HEK293 (cell line): Measurements from ENCODE around the gene BCL6B.

ENCODE experiments used
- CTCF ChIA-PET: fragments of 350-600 bp; formaldehyde crosslinking; extraction: SDS; loops from one replicate; lab custom pipeline; 2021; ENCODE audit warnings: antibody characterized with exemption; lab: Yijun Ruan, JAX
- POLR2A ChIA-PET: fragments of 300-600 bp; formaldehyde crosslinking; extraction: SDS; loops from one replicate; lab custom pipeline; 2020; ENCODE audit warnings: antibody characterized with exemption, inconsistent platforms; lab: Yijun Ruan, JAX
- H3K27ac ChIP-seq: fragments of 200-500 bp; sonication (Bioruptor generic); 2 replicates; pipeline ENCODE4 v1.5.1; 2014; ENCODE audit warnings: low read depth, low read length, control low read depth, inconsistent platforms; ENCODE audit errors: extremely low read depth
- H3K36me3 ChIP-seq, 2 experiments: fragments of 200-500 bp in 1 of 2; sonication (Bioruptor generic) in 1 of 2; 1 replicate in 1 of 2; 2 replicates in 1 of 2; pipeline ENCODE4 v1.5.1; 2014 to 2017; ENCODE audit warnings: inconsistent platforms in 2 of 2, low read length in 2 of 2; ENCODE audit not compliant: control insufficient read depth in 2 of 2, insufficient read depth in 1 of 2
- H3K4me1 ChIP-seq: fragments of 200-500 bp; sonication (Bioruptor generic); 2 replicates; pipeline ENCODE4 v1.5.1; 2014; ENCODE audit warnings: mild to moderate bottlenecking, low read length, inconsistent platforms; ENCODE audit not compliant: control insufficient read depth, insufficient read depth
- H3K4me3 ChIP-seq: 2 replicates; pipeline ENCODE4 v1.5.1; 2011; ENCODE audit warnings: low read depth, mild to moderate bottlenecking, control low read depth, low read length, moderate library complexity
- H3K9me3 ChIP-seq: fragments of 200-500 bp; sonication (Bioruptor generic); 2 replicates; pipeline ENCODE4 v1.5.1; 2014; ENCODE audit warnings: low read depth, low read length, inconsistent platforms; ENCODE audit not compliant: control insufficient read depth, insufficient read depth
- EGR2 ChIP-seq: fragments of 450-650 bp; formaldehyde crosslinking; IDR thresholded peaks from 2 replicates; pipeline ENCODE4 v1.5.1; 2016; ENCODE audit warnings: low read depth, missing biosample characterization, missing genetic modification characterization
- FEZF1 ChIP-seq: fragments of 450-650 bp; formaldehyde crosslinking; IDR thresholded peaks from 2 replicates; pipeline ENCODE4 v1.5.1; 2016; ENCODE audit warnings: missing biosample characterization, missing genetic modification characterization
- GLIS1 ChIP-seq: fragments of 450-650 bp; formaldehyde crosslinking; IDR thresholded peaks from 2 replicates; pipeline ENCODE4 v1.5.1; 2016; ENCODE audit warnings: missing biosample characterization, missing genetic modification characterization
- KLF1 ChIP-seq: fragments of 450-650 bp; formaldehyde crosslinking; IDR thresholded peaks from 2 replicates; pipeline ENCODE4 v1.5.1; 2016; ENCODE audit warnings: missing biosample characterization, missing genetic modification characterization
- KLF16 ChIP-seq: fragments of 450-650 bp; formaldehyde crosslinking; IDR thresholded peaks from 2 replicates; pipeline ENCODE4 v1.5.1; 2017; ENCODE audit warnings: missing biosample characterization, missing genetic modification characterization
- MEIS1 ChIP-seq: sonication (generic); formaldehyde crosslinking; IDR thresholded peaks from 2 replicates; pipeline ENCODE4 v1.8.1; 2022; ENCODE audit warnings: missing genetic modification reagents, mild to moderate bottlenecking, borderline replicate concordance
- SCRT2 ChIP-seq: fragments of 450-650 bp; formaldehyde crosslinking; IDR thresholded peaks from 2 replicates; pipeline ENCODE4 v1.5.1; 2016; ENCODE audit warnings: missing biosample characterization, missing genetic modification characterization
- SETDB1 ChIP-seq: IDR thresholded peaks from one replicate; pipeline ENCODE4 v1.6.1; 2017; ENCODE audit warnings: mild to moderate bottlenecking, low read length, moderate library complexity, mixed read lengths; ENCODE audit not compliant: insufficient read length
- WT1 ChIP-seq: fragments of 450-650 bp; formaldehyde crosslinking; IDR thresholded peaks from 2 replicates; pipeline ENCODE4 v1.5.1; 2016; ENCODE audit warnings: missing biosample characterization, missing genetic modification characterization
- ZFHX2 ChIP-seq: fragments of 450-650 bp; formaldehyde crosslinking; conservative IDR thresholded peaks from 2 replicates; pipeline ENCODE4 v1.5.1; 2016; ENCODE audit warnings: missing biosample characterization, missing genetic modification characterization
- ZNF138 ChIP-seq: fragments of 450-650 bp; formaldehyde crosslinking; IDR thresholded peaks from 2 replicates; pipeline ENCODE4 v1.5.1; 2016; ENCODE audit warnings: missing biosample characterization, missing genetic modification characterization, borderline replicate concordance
- ZNF155 ChIP-seq: fragments of 450-650 bp; formaldehyde crosslinking; IDR thresholded peaks from 2 replicates; pipeline ENCODE4 v1.5.1; 2016; ENCODE audit warnings: missing biosample characterization, missing genetic modification characterization
- ZNF214 ChIP-seq: fragments of 450-650 bp; formaldehyde crosslinking; IDR thresholded peaks from 2 replicates; pipeline ENCODE4 v1.5.1; 2017; ENCODE audit warnings: missing biosample characterization, mild to moderate bottlenecking, missing genetic modification characterization, borderline replicate concordance
- ZNF350 ChIP-seq: fragments of 450-650 bp; formaldehyde crosslinking; IDR thresholded peaks from 2 replicates; pipeline ENCODE4 v1.5.0; 2017; ENCODE audit warnings: missing biosample characterization, mild to moderate bottlenecking, missing genetic modification characterization
- ZNF473 ChIP-seq: fragments of 450-650 bp; formaldehyde crosslinking; IDR thresholded peaks from 2 replicates; pipeline ENCODE4 v1.5.1; 2017; ENCODE audit warnings: missing biosample characterization, missing genetic modification characterization
- ZNF48 ChIP-seq: fragments of 450-650 bp; formaldehyde crosslinking; IDR thresholded peaks from 2 replicates; pipeline ENCODE4 v1.5.1; 2016; ENCODE audit warnings: missing biosample characterization, missing genetic modification characterization
- ZNF510 ChIP-seq: fragments of 450-650 bp; formaldehyde crosslinking; IDR thresholded peaks from 2 replicates; pipeline ENCODE4 v1.5.1; 2018; ENCODE audit warnings: mild to moderate bottlenecking, missing genetic modification characterization, missing biosample characterization; ENCODE audit not compliant: insufficient replicate concordance
- ZNF514 ChIP-seq: fragments of 450-650 bp; formaldehyde crosslinking; IDR thresholded peaks from 2 replicates; pipeline ENCODE4 v1.5.1; 2016; ENCODE audit warnings: missing biosample characterization, missing genetic modification characterization
- ZNF558 ChIP-seq: fragments of 450-650 bp; formaldehyde crosslinking; IDR thresholded peaks from 2 replicates; pipeline ENCODE4 v1.5.1; 2016; ENCODE audit warnings: missing biosample characterization, missing genetic modification characterization
- ZNF623 ChIP-seq: fragments of 450-650 bp; formaldehyde crosslinking; IDR thresholded peaks from 2 replicates; pipeline ENCODE4 v1.5.1; 2016; ENCODE audit warnings: missing biosample characterization, missing genetic modification characterization
- ZNF624 ChIP-seq: fragments of 450-650 bp; formaldehyde crosslinking; IDR thresholded peaks from 2 replicates; pipeline ENCODE4 v1.5.1; 2017; ENCODE audit warnings: missing biosample characterization, missing genetic modification characterization
- ZNF664 ChIP-seq: fragments of 450-650 bp; formaldehyde crosslinking; IDR thresholded peaks from 2 replicates; pipeline ENCODE4 v1.5.1; 2016; ENCODE audit warnings: missing biosample characterization, missing genetic modification characterization
- ZNF701 ChIP-seq: fragments of 450-650 bp; formaldehyde crosslinking; IDR thresholded peaks from 2 replicates; pipeline ENCODE4 v1.5.1; 2016; ENCODE audit warnings: missing biosample characterization, missing genetic modification characterization
- ZNF777 ChIP-seq: fragments of 450-650 bp; formaldehyde crosslinking; IDR thresholded peaks from 2 replicates; pipeline ENCODE4 v1.5.1; 2017; ENCODE audit warnings: missing biosample characterization, missing genetic modification characterization, borderline replicate concordance
- TF ChIP-seq, protein P1 (sequence below): fragments of 450-650 bp; formaldehyde crosslinking; IDR thresholded peaks from 2 replicates; pipeline ENCODE4 v1.5.1; 2016; ENCODE audit warnings: missing biosample characterization, missing genetic modification characterization, borderline replicate concordance
- TF ChIP-seq, protein P2 (sequence below): fragments of 450-650 bp; formaldehyde crosslinking; IDR thresholded peaks from 2 replicates; pipeline ENCODE4 v1.5.1; 2016; ENCODE audit warnings: missing biosample characterization, missing genetic modification characterization
- TF ChIP-seq, protein P3 (sequence below): fragments of 450-650 bp; formaldehyde crosslinking; IDR thresholded peaks from 2 replicates; pipeline ENCODE4 v1.5.0; 2017; ENCODE audit warnings: missing biosample characterization, missing genetic modification characterization, borderline replicate concordance
- TF ChIP-seq, protein P4 (sequence below): fragments of 450-650 bp; formaldehyde crosslinking; IDR thresholded peaks from 2 replicates; pipeline ENCODE4 v1.5.1; 2017; ENCODE audit warnings: missing biosample characterization, missing genetic modification characterization

The BCL6B gene

DNA sequence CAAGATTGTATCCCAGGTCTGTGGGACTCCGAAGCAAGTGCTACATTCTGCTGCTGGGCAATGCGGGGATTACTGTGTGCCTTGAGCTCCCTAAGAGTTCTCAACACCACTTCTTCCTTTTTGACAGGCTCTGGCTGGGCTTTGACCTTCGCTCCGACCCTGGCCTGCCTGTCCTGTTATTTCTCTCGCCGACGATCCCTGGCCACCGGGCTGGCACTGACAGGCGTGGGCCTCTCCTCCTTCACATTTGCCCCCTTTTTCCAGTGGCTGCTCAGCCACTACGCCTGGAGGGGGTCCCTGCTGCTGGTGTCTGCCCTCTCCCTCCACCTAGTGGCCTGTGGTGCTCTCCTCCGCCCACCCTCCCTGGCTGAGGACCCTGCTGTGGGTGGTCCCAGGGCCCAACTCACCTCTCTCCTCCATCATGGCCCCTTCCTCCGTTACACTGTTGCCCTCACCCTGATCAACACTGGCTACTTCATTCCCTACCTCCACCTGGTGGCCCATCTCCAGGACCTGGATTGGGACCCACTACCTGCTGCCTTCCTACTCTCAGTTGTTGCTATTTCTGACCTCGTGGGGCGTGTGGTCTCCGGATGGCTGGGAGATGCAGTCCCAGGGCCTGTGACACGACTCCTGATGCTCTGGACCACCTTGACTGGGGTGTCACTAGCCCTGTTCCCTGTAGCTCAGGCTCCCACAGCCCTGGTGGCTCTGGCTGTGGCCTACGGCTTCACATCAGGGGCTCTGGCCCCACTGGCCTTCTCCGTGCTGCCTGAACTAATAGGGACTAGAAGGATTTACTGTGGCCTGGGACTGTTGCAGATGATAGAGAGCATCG lies 15.4 kb downstream of the BCL6B start (continued):
- TF ChIP-seq, protein P1, sequence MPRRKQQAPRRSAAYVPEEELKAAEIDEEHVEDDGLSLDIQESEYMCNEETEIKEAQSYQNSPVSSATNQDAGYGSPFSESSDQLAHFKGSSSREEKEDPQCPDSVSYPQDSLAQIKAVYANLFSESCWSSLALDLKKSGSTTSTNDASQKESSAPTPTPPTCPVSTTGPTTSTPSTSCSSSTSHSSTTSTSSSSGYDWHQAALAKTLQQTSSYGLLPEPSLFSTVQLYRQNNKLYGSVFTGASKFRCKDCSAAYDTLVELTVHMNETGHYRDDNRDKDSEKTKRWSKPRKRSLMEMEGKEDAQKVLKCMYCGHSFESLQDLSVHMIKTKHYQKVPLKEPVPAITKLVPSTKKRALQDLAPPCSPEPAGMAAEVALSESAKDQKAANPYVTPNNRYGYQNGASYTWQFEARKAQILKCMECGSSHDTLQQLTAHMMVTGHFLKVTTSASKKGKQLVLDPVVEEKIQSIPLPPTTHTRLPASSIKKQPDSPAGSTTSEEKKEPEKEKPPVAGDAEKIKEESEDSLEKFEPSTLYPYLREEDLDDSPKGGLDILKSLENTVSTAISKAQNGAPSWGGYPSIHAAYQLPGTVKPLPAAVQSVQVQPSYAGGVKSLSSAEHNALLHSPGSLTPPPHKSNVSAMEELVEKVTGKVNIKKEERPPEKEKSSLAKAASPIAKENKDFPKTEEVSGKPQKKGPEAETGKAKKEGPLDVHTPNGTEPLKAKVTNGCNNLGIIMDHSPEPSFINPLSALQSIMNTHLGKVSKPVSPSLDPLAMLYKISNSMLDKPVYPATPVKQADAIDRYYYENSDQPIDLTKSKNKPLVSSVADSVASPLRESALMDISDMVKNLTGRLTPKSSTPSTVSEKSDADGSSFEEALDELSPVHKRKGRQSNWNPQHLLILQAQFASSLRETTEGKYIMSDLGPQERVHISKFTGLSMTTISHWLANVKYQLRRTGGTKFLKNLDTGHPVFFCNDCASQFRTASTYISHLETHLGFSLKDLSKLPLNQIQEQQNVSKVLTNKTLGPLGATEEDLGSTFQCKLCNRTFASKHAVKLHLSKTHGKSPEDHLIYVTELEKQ (tag by site-specific recombination) = no peak
- TF ChIP-seq EGR2 (tag by site-specific recombination) (0 out of 2 replicates have a peak, but pooled peaks have one; percentile 8), FEZF1 (tag by site-specific recombination) (no peak), ZNF473 (no peak), ZNF701 (tag by site-specific recombination) (no peak), MEIS1 (CRISPR knock-in tag) (no peak), ZNF48 (tag by site-specific recombination) (no peak), ZNF350 (tag by site-specific recombination) (no peak), ZNF510 (tag by site-specific recombination) (no peak), ZNF664 (tag by site-specific recombination) (no peak), ZFHX2 (tag by site-specific recombination) (0 out of 2 replicates have a peak, but pooled peaks have one; percentile 23), KLF16 (no peak), ZNF558 (tag by site-specific recombination) (no peak), WT1 (tag by site-specific recombination) (no peak), ZNF624 (tag by site-specific recombination) (no peak), ZNF155 (no peak), ZNF514 (tag by site-specific recombination) (no peak)

DNA sequence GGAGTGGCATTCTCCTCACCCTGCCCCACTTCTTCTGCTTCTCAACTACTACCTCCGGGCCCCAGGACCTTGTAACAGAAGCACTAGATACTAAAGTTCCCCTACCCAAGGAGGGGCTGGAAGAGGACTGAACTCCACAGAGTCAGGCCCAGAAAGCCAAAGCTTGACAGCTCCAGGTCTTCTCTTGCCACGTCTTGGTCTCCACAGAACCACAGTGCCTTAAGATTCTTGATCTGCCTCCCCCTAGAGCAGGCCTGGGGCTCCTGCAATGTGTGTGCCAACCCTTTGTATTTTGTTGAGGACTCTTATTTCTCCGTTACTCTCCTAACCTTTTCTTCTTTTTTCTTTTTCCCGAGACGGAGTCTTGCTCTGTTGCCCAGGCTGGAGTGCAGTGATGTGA lies 17.0 kb downstream of the BCL6B start:
- POLR2A ChIA-PET = no interaction called here
- Histone ChIP-seq H3K4me1 (peaks cover 1% of the 10 kb centered on the region; the same call in 1 of the 2 replicates), H3K4me3 (no peak overlapping the region), H3K9me3 (no peaks in the 10 kb centered on the region), H3K27ac (no peak overlapping the region), H3K36me3 (peaks cover 0 to 4% of the 10 kb centered on the region in 2 experiments; a peak in 1 of 3 replicates)
- CTCF ChIA-PET = interaction anchor here (0.7 to 2.8 kb wide), 4 partner anchors 12 to 647 kb away, joined by 3 to 12 read pairs (median 8); partner anchors contain the start of gene TP53
- no peak for TF ChIP-seq WT1 (tag by site-specific recombination)
- TF ChIP-seq KLF1 = no peak
- no peak for TF ChIP-seq ZNF777 (tag by site-specific recombination)
- TF ChIP-seq ZNF214 (tag by site-specific recombination) = no peak
- TF ChIP-seq ZNF138 (tag by site-specific recombination) = no peak
- no peak for TF ChIP-seq SCRT2
- TF ChIP-seq SETDB1 = no peak
- TF ChIP-seq GLIS1 (tag by site-specific recombination) = no peak
- TF ChIP-seq, protein P2, sequence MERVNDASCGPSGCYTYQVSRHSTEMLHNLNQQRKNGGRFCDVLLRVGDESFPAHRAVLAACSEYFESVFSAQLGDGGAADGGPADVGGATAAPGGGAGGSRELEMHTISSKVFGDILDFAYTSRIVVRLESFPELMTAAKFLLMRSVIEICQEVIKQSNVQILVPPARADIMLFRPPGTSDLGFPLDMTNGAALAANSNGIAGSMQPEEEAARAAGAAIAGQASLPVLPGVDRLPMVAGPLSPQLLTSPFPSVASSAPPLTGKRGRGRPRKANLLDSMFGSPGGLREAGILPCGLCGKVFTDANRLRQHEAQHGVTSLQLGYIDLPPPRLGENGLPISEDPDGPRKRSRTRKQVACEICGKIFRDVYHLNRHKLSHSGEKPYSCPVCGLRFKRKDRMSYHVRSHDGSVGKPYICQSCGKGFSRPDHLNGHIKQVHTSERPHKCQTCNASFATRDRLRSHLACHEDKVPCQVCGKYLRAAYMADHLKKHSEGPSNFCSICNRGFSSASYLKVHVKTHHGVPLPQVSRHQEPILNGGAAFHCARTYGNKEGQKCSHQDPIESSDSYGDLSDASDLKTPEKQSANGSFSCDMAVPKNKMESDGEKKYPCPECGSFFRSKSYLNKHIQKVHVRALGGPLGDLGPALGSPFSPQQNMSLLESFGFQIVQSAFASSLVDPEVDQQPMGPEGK = no peak
- TF ChIP-seq ZNF623 (tag by site-specific recombination) = no peak
- TF ChIP-seq, protein P3, sequence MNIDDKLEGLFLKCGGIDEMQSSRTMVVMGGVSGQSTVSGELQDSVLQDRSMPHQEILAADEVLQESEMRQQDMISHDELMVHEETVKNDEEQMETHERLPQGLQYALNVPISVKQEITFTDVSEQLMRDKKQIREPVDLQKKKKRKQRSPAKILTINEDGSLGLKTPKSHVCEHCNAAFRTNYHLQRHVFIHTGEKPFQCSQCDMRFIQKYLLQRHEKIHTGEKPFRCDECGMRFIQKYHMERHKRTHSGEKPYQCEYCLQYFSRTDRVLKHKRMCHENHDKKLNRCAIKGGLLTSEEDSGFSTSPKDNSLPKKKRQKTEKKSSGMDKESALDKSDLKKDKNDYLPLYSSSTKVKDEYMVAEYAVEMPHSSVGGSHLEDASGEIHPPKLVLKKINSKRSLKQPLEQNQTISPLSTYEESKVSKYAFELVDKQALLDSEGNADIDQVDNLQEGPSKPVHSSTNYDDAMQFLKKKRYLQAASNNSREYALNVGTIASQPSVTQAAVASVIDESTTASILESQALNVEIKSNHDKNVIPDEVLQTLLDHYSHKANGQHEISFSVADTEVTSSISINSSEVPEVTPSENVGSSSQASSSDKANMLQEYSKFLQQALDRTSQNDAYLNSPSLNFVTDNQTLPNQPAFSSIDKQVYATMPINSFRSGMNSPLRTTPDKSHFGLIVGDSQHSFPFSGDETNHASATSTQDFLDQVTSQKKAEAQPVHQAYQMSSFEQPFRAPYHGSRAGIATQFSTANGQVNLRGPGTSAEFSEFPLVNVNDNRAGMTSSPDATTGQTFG (tag by site-specific recombination) = no peak
- TF ChIP-seq, protein P4, sequence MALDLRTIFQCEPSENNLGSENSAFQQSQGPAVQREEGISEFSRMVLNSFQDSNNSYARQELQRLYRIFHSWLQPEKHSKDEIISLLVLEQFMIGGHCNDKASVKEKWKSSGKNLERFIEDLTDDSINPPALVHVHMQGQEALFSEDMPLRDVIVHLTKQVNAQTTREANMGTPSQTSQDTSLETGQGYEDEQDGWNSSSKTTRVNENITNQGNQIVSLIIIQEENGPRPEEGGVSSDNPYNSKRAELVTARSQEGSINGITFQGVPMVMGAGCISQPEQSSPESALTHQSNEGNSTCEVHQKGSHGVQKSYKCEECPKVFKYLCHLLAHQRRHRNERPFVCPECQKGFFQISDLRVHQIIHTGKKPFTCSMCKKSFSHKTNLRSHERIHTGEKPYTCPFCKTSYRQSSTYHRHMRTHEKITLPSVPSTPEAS (tag by site-specific recombination) = no peak
